Caco-2 (cell line): ENCODE results near the gene MAGI1. TPM values are rescaled to one million over a fixed set of nuclear protein-coding genes. Genes with fewer than 3 reads are reported as not detected.

ENCODE experiments used
- BruUV-seq: library from RNA; stranded (reverse); fragments of 400-500 nt; replicated peaks from 2 replicates; lab custom pipeline; 2021; lab: Mats Ljungman, UMichigan
- CTCF ChIA-PET: fragments of 300-600 bp; sonication (Branson Sonifier 250); formaldehyde crosslinking; loops from one replicate; lab custom pipeline; 2022; ENCODE audit warnings: antibody characterized with exemption; lab: Charles Lee
- POLR2A ChIA-PET: fragments of 300-600 bp; sonication (Branson Sonifier 250); formaldehyde crosslinking; loops from one replicate; lab custom pipeline; 2022; ENCODE audit warnings: antibody characterized with exemption; lab: Charles Lee
- DNase-seq, 2 experiments: peaks; one replicate each; pipeline versions ENCODE4 v3.0.0 to v3.0.0-alpha.2; 2020 to 2022
- H3K27me3 ChIP-seq: replicated peaks from 2 replicates; pipeline ENCODE4 v1.6.0; 2011; ENCODE audit warnings: low read length; ENCODE audit not compliant: control insufficient read depth, insufficient read depth
- H3K36me3 ChIP-seq: 2 replicates; pipeline ENCODE4 v1.5.1; 2011; ENCODE audit warnings: low read length; ENCODE audit not compliant: control insufficient read depth, insufficient read depth
- H3K4me1 ChIP-seq: fragments of 250-450 bp; sonication (Bioruptor Pico); 2 replicates; pipeline ENCODE4 v1.5.1; 2020; ENCODE audit warnings: mild to moderate bottlenecking
- H3K4me3 ChIP-seq: 2 replicates; pipeline ENCODE4 v1.5.1; 2011; ENCODE audit warnings: low read depth, mild to moderate bottlenecking, control low read depth, low read length
- H3K9me3 ChIP-seq: fragments of 250-450 bp; sonication (Bioruptor Pico); 2 replicates; pipeline ENCODE4 v1.5.1; 2020; ENCODE audit warnings: mild to moderate bottlenecking, moderate library complexity
- H3K27ac Mint-ChIP-seq: one replicate; pipeline ENCODE4 v1.8.0; 2022; ENCODE audit warnings: mixed read lengths; ENCODE audit not compliant: unreplicated experiment
- H3K27me3 Mint-ChIP-seq: one replicate; pipeline ENCODE4 v1.8.0; 2022; ENCODE audit warnings: mixed read lengths; ENCODE audit not compliant: insufficient read depth, unreplicated experiment
- H3K36me3 Mint-ChIP-seq: one replicate; pipeline ENCODE4 v1.8.0; 2022; ENCODE audit warnings: mild to moderate bottlenecking, mixed read lengths; ENCODE audit not compliant: insufficient read depth, unreplicated experiment
- H3K4me1 Mint-ChIP-seq: one replicate; pipeline ENCODE4 v1.8.0; 2022; ENCODE audit warnings: low read depth, mixed read lengths; ENCODE audit not compliant: unreplicated experiment
- H3K4me3 Mint-ChIP-seq: one replicate; pipeline ENCODE4 v1.8.0; 2022; ENCODE audit warnings: mild to moderate bottlenecking, moderate library complexity, mixed read lengths; ENCODE audit not compliant: unreplicated experiment
- H3K9me3 Mint-ChIP-seq: one replicate; pipeline ENCODE4 v1.8.0; 2022; ENCODE audit warnings: mixed read lengths; ENCODE audit not compliant: unreplicated experiment
- CTCF ChIP-seq, 2 experiments: fragments of 200-600 bp in 1 of 2; IDR thresholded peaks; 1 replicate in 1 of 2; 2 replicates in 1 of 2; pipeline versions ENCODE4 v1.5.1 to v1.8.0; 2011 to 2022; ENCODE audit warnings: antibody characterized with exemption in 1 of 2, control low read depth in 1 of 2, inconsistent platforms in 1 of 2, low read depth in 1 of 2, low read length in 1 of 2, mild to moderate bottlenecking in 1 of 2, moderate library complexity in 1 of 2; ENCODE audit not compliant: insufficient read depth in 1 of 2, severe bottlenecking in 1 of 2, unreplicated experiment in 1 of 2
- intact Hi-C: fragments of 100-400 bp; cut with micrococcal nuclease; formaldehyde crosslinking; loops from one replicate; pipeline ENCODE4 v1.10.0; 2022; ENCODE audit not compliant: unreplicated experiment
- total RNA-seq: library from RNA; stranded (reverse); gene quantifications from 2 replicates; pipeline ENCODE4 v1.2.3, GENCODE V29; 2022

Gene MAGI1
- total RNA-seq, 1 experiment from 2014 or later = 64.9 TPM

- Histone ChIP-seq H3K4me1 (no peaks in the 10 kb centered on the region), H3K27me3 (no peaks in the 10 kb centered on the region), H3K36me3 (no peaks in the 10 kb centered on the region), H3K4me3 (no peak overlapping the region), H3K9me3 (no peaks in the 10 kb centered on the region)
- DNase-seq = no peak
- no peaks in the 10 kb centered on the region for H3K9me3 Mint-ChIP-seq
- CTCF ChIA-PET = no interaction called here
- H3K36me3 Mint-ChIP-seq = no peaks in the 10 kb centered on the region
- H3K4me1 Mint-ChIP-seq = peaks cover 9% of the 10 kb centered on the region
- intact Hi-C loops = no loop called here
- H3K27ac Mint-ChIP-seq = no peak overlapping the region
- TF ChIP-seq CTCF (IDR thresholded peaks at IDR 0.05; ENCODE audit: insufficient read depth in 1 of 2, low read depth in 1 of 2, low read length in 1 of 2, severe bottlenecking in 1 of 2, unreplicated experiment in 1 of 2) = no peak
- no peak overlapping the region for H3K4me3 Mint-ChIP-seq
- H3K27me3 Mint-ChIP-seq = no peaks in the 10 kb centered on the region
- BruUV-seq = no TSS peak
- POLR2A ChIA-PET = no interaction called here
These were observed 223.7 kb downstream of the MAGI1 start for GRCh38 chr3:65814845-65815578.

- Mint-ChIP-seq H3K9me3 (no peaks in the 10 kb centered on the region), H3K4me1 (no peaks in the 10 kb centered on the region), H3K27ac (no peak overlapping the region), H3K36me3 (peaks cover 4% of the 10 kb centered on the region), H3K27me3 (no peaks in the 10 kb centered on the region), H3K4me3 (no peak overlapping the region)
- intact Hi-C loops = no loop called here
- ChIA-PET POLR2A (no interaction called here), CTCF (no interaction called here)
- BruUV-seq = no TSS peak
- H3K36me3 ChIP-seq = no peaks in the 10 kb centered on the region
- no peak for TF ChIP-seq CTCF (IDR thresholded peaks at IDR 0.05; ENCODE audit: insufficient read depth in 1 of 2, low read depth in 1 of 2, low read length in 1 of 2, severe bottlenecking in 1 of 2, unreplicated experiment in 1 of 2)
- H3K9me3 ChIP-seq = no peaks in the 10 kb centered on the region
- no peak for DNase-seq
- H3K4me1 ChIP-seq = no peaks in the 10 kb centered on the region
- H3K4me3 ChIP-seq = no peak overlapping the region
- H3K27me3 ChIP-seq = no peaks in the 10 kb centered on the region
These were observed 226.8 kb downstream of the MAGI1 start for GRCh38 chr3:65811892-65812291.

- Mint-ChIP-seq H3K27me3 (no peaks in the 10 kb centered on the region), H3K9me3 (no peaks in the 10 kb centered on the region), H3K4me3 (no peak overlapping the region), H3K36me3 (peaks cover 4% of the 10 kb centered on the region), H3K27ac (no peak overlapping the region), H3K4me1 (no peaks in the 10 kb centered on the region)
- Histone ChIP-seq H3K9me3 (no peaks in the 10 kb centered on the region), H3K27me3 (no peaks in the 10 kb centered on the region), H3K4me1 (no peaks in the 10 kb centered on the region), H3K4me3 (no peak overlapping the region), H3K36me3 (no peaks in the 10 kb centered on the region)
- intact Hi-C loops = no loop called here
- POLR2A ChIA-PET = no interaction called here
- no peak for TF ChIP-seq CTCF (IDR thresholded peaks at IDR 0.05; ENCODE audit: insufficient read depth in 1 of 2, low read depth in 1 of 2, low read length in 1 of 2, severe bottlenecking in 1 of 2, unreplicated experiment in 1 of 2)
- DNase-seq = no peak
- BruUV-seq = no TSS peak
- CTCF ChIA-PET = no interaction called here
These were observed 227.5 kb downstream of the MAGI1 start for GRCh38 chr3:65811086-65811761.
